Bronchial epithelial cell (primary cell): ENCODE measurements around the gene IRAK3. TPM values are rescaled to one million over a fixed set of nuclear protein-coding genes. Genes with fewer than 3 reads are reported as not detected.
A peak's percentile ranks its signal among the peaks of the same experiment; 100 is the strongest.
"Not testable (repeated sequence)": the region's sequence is repeated elsewhere in the genome, so short reads cannot be mapped to it uniquely, and the experiment has no call there.

Experiments used
- DNase-seq: peaks from one replicate; pipeline ENCODE4 v3.0.0-alpha.2; 2010; ENCODE audit warnings: low read depth
- FAIRE-seq: peaks from 2 replicates; lab custom pipeline; 2011; peaks lifted over from hg19 to GRCh38; lab: Jason Lieb, UNC
- H3K27me3 ChIP-seq: 2 replicates; pipeline ENCODE4 v1.5.1; 2011; ENCODE audit warnings: low read length; ENCODE audit not compliant: control insufficient read depth, insufficient read depth
- H3K36me3 ChIP-seq: 2 replicates; pipeline ENCODE4 v1.5.1; 2011; ENCODE audit warnings: low read length; ENCODE audit not compliant: control insufficient read depth, insufficient read depth
- H3K4me3 ChIP-seq: 2 replicates; pipeline ENCODE4 v1.5.1; 2011; ENCODE audit warnings: mild to moderate bottlenecking, low read depth, low read length, control low read depth
- CTCF ChIP-seq: IDR thresholded peaks from 2 replicates; pipeline ENCODE4 v1.5.1; 2011; ENCODE audit warnings: mild to moderate bottlenecking, moderate library complexity, low read length, control low read depth, inconsistent platforms; ENCODE audit not compliant: insufficient read depth, severe bottlenecking
- total RNA-seq: library from RNA; depleted of rRNA; stranded (reverse); fragments of >200 nt; gene quantifications from 2 replicates; pipeline ENCODE4 v1.2.1, GENCODE V29; 2014

Gene IRAK3
- total RNA-seq, 1 donor from 2014 or later: 1.6 TPM

- TF ChIP-seq CTCF: no peak
- Histone ChIP-seq H3K4me3 (no peak overlapping the region), H3K27me3 (no peaks in the 10 kb centered on the region), H3K36me3 (no peaks in the 10 kb centered on the region)
- FAIRE-seq (no peak), DNase-seq (peak; percentile 65)
Observed at GRCh38 chr12:66176105-66176900, 12.7 kb upstream of the IRAK3 start.

DNA sequence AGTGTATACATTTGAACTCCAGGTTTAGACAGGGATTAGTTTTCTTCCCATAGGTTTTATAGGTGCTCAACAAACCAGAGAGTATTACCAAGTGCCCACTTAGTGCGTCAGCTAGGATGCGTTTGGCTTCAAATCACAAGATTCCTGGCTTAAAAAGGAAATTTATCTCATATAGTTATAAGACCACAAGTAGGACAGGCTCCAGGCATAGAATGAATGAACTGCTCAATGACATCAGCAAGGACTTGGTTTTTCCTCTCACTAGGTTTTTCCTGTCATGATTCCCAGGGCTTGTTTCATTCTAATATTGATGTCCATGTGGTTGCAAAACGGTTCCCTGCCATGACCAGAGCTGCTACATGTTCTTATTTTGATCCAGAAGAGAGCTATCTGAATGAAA, 6.1 kb upstream of the IRAK3 start:
- DNase-seq (no peak), FAIRE-seq (no peak)
- Histone ChIP-seq H3K27me3 (no peaks in the 10 kb centered on the region), H3K36me3 (no peaks in the 10 kb centered on the region), H3K4me3 (no peak overlapping the region)
- TF ChIP-seq CTCF: no peak

DNA sequence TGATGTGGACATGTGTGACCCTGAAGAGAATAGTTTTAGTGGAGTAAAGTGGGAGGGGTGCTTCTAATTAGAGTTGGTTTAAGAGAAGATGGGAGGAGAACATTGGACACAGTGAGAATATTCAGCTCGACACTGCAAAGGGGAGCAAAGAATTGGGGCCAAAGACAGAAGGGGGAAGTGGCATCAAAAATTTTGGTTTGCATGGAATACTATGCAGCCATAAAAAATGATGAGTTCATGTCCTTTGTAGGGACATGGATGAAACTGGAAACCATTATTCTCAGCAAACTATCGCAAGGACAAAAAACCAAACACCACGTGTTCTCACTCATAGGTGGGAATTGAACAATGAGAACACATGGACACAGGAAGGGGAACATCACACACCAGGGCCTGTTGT, 4.2 kb upstream of the IRAK3 start:
- H3K27me3 ChIP-seq, FAIRE-seq, H3K4me3 ChIP-seq, H3K36me3 ChIP-seq, DNase-seq: not testable (repeated sequence)

GRCh38 chr12:66187036-66187435, 2.0 kb upstream of the IRAK3 start:
- Histone ChIP-seq H3K27me3 (no peaks in the 10 kb centered on the region), H3K36me3 (no peaks in the 10 kb centered on the region), H3K4me3 (no peak overlapping the region)
- FAIRE-seq: no peak
- TF ChIP-seq CTCF: no peak
- peak; percentile 20 for DNase-seq

GRCh38 chr12:66187821-66188220, 1.2 kb upstream of the IRAK3 start:
- Histone ChIP-seq H3K4me3 (no peak overlapping the region), H3K36me3 (no peaks in the 10 kb centered on the region), H3K27me3 (no peaks in the 10 kb centered on the region)
- no peak for FAIRE-seq
- TF ChIP-seq CTCF: no peak
- DNase-seq: no peak

DNA sequence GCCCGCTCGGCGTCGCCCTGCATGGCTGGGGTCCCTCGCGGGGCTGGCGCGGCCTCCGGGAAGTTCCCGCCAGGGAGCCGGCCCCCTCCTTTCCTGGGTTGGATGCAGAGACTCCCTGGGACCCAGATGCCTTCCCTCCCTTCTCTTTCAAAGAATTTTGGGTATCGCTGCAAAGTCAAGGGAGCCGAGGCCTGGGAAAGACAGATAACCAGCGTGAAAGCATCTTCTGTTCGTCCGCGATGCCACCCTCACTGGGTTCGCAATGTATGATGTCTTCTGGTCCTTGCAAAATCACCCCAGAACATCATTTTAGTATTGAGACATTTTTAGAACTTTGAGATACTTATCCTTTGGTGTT, 451 bp downstream of the IRAK3 start:
- FAIRE-seq (no peak), DNase-seq (no peak)
- no peaks in the 10 kb centered on the region for H3K36me3 ChIP-seq
- H3K27me3 ChIP-seq: no peaks in the 10 kb centered on the region
- H3K4me3 ChIP-seq: peak overlapping the region; percentile 58
- TF ChIP-seq CTCF: no peak
